NCI-H774 (cell line): Measurements from ENCODE around the gene CHRNB1.

ENCODE experiments used
- DNase-seq: peaks from one replicate; lab custom pipeline; 2025; lab: John Stamatoyannopoulos, UW

Gene CHRNB1

DNA sequence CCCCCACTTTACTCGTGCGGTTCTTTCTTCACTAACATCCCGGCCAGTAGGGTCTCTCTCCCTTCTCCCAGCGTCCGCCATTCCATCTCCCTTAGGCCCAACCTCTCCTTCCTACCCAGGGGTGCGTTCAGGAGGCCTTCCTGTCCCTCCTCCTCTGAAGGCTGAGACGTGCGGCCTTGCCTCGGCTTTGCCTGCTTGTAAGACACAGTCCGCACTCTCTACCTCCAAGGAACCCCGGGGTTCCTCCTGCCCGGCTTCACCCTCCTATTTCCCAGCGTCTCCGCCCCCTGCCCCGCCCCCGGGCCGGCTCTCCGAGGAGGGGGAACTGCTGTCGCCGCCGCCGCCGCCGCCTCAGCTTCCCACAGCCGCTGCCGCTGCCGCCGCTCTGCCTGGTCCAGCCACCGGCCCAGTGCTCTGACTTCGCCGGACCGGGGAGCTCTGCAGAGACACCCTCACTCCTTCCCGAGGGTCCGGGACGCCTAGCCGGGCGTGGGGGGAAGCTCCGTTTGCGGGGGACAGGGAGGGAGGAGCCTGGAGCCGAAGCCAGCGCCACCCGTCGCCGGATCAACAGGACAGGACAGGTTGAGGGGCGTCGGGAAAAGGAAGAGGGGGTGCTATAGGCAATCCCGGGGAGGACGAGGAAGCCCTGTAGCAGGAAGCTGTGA lies 6.8 kb upstream of the CHRNB1 start:
- DNase-seq, result no peak

DNA sequence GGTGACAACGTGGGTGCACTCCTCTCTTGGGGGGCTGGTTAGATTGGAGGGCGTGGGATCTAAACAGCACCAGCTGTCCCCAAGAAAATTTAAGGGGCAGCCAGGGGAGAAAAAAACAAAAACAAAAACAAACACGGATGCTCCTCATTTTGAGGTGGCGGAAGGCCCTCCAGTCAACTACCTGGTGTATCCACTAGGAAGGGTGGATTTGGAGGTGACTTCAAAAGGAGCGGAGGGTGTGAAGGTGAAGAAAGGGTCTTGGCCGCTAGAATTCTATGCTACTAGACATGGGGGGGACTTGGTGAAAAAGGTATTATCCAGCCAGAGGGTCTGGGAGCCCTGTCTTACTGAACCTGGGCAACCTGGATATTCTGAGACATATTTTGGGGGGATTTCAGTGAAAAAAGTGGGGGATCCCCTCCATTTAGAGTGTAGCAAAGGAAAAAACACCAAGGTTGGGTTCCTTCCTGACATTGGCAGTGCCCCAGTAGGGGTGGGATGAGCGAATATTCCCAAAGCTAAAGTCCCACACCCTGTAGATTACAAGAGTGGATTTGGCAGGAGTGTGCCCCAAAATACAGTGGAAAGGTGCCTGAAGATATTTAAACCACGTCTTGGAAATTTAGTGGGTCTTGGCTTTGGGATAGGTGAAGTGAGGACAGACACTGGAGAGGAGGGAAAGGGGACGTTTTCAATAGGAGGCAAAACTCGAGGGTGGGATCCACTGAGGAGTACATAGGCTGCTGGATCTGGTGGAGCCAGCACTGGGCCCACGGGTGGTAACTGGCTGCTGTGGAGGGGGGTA lies 6.0 kb upstream of the CHRNB1 start:
- no peak for DNase-seq

DNA sequence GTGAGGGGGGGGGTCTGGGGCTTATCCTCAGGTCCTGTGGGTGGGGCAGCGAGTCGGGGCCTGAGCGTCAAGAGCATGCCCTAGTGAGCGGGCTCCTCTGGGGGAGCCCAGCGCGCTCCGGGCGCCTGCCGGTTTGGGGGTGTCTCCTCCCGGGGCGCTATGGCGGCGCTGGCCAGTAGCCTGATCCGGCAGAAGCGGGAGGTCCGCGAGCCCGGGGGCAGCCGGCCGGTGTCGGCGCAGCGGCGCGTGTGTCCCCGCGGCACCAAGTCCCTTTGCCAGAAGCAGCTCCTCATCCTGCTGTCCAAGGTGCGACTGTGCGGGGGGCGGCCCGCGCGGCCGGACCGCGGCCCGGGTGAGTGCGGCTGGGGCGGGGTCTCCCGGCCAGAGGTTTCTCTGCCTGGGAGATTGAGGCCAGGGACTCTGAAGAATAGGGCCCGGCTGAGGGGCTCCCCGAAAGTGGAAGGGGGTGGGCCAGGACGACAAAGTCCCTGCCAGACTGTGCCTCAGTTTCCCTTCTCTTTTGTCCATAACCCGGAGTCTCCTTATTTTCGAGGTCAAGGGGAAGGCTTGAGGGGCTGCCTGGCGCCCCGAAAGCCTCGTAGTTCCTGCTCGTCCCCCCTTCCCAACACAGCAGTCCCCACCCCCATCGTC lies 5.3 kb upstream of the CHRNB1 start, which contains the start of gene FGF11:
Gene FGF11, plus strand, starts transcription at position 51 of the 651 bp plus-strand sequence. Its CDS starts 109 bp downstream, at position 160.
- DNase-seq, result no peak

DNA sequence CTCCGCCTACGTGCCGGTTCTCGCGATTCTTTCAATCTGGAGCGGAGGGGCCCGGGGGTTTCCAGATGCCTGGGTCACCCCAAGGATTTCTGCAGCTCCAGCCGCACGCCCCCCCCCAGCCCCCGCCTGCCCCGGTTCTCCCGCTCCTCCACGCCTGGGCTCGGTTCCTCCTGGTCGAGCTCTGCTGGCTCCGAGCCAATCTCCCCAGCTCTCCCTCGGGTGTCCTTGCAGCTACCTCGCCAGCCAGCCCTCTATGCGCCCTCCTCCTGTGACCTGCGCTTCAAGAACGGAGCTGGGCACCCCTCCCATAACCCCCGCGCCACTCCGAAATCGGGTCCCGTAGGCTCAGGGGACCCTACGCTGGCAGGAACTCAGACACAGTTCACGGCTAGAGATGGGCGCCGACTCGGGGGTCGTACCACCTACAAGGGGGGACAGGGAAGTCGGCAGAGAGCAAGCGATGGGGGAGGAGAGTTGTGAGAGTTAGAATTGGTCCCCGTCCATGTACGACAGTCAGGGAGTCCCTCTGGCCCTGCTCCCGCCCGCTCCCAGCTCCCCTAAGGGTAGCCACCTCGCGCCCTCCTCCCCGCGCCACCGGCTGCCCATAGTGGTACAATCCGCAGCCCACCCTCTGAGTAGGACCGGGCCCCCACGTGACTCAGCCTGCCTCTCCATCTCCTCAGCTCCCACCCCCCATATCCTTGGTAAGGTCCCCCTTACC lies 4.6 kb upstream of the CHRNB1 start:
- DNase-seq, result no peak

DNA sequence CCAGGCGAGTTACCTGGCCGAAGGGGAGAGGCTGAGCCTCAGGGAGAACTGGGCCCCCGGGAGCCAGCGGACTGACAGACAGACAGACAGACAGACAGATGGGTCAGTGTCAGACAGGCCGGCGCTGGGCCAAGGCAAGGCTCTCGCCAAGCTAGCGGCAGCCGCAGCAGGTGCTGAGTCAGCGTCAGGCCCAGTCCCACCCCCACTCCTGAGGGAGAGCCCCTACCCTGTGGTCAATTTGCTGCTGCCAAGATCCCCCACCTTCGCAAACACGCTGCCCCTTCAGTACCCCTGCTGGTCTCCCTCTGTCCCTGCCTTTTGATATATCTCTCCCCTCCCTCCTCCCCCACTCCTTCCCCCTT lies 4.0 kb upstream of the CHRNB1 start:
- DNase-seq, result no peak

DNA sequence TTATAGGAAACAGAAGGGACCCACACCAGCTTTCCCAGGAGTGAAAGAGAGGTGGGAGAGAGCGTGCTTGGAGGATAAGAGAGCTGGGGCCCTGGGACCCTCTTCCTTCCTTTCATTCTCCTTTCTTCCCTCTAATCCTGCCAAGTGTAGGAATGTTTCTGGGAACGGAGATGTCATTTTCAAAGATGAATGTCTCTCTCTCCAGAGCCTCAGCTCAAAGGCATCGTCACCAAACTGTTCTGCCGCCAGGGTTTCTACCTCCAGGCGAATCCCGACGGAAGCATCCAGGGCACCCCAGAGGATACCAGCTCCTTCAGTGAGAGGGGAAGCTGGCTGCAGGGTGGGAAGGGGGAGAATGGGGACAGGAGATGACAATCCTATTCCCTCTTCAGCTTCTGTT lies 3.6 kb upstream of the CHRNB1 start:
- no peak for DNase-seq

DNA sequence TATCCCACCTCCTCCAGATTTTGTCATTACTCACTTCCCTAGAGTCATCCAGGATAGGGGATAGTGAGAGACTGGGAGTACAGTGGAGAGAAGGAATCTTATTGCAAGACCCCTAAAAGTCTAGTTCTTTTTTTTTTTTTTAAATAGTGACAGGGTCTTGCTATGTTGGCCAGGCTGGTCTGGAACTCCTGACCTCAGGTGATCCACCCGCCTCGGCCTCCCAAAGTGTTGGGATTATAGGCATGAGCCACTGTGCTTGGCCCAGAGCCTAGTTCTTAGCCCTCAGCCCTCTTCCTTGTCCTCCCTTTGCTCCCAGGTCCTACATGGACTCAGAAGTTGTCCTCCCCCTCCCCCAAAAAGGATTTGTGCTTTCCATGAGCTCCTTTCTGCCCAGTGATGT lies 2.7 kb upstream of the CHRNB1 start:
- no peak for DNase-seq

DNA sequence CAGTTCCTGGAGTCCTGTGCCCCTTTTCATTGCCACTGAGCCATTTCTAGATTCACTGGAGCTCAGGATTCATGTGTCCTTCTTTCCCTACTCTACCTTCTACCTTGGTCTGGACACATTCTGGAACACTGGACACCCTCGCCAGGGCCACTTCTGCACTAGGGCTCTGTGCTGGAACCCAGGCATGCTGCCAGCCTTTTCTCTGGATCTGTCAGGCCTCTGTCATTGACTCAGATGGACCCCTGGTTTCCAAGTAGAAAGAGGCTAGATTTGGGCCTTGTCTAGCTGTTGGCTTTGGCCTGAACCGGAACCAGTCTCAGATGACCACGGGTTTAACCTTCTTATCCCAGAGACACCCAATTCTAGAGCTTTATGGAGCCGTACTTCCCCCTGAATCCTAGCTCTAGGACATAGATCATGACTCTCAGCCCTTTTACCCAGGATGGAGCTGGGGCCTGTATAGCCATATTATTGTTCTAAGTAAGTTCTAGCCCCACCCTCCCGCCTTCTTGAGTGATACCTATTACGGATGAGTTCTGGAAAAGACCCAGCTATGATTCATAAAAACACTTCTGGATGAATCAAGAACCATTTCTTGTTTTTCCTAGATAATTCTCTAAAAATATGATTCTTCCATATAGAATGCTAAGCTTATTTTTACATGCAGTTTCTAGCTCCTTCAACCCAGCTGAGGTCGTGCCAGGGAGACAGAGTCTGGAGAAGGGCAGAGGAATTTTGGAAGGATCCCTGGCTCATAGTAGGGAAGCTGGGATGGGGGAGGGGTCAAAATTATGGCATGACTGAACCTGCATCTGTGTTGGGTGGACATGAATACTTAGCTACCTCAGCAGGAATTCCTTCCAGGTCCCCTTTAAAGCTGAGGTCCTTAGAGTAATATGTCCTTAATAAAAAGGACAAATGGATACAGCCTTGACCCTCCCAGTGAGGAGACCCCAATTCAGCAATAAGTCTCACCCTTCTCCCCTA lies 1.1 kb upstream of the CHRNB1 start:
- no peak for DNase-seq

DNA sequence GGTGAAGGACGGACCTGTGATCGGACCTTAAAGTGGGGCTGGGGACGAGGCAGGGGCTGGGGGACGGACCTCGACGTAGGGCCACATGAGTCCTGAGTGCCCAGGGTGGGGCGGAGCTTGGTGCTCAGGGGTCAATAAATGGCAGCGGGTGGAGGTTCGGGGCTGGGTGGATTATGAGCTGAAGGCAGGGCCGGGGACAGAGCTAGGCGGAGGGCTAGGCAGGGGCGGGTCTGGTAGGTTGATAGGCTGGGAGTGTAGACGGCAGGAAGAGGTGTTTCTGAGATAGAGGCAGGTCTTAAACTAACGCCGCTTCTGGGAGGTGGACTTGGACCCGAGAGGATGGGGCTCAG lies 733 bp downstream of the CHRNB1 start:
- DNase-seq, result peak; percentile 24

DNA sequence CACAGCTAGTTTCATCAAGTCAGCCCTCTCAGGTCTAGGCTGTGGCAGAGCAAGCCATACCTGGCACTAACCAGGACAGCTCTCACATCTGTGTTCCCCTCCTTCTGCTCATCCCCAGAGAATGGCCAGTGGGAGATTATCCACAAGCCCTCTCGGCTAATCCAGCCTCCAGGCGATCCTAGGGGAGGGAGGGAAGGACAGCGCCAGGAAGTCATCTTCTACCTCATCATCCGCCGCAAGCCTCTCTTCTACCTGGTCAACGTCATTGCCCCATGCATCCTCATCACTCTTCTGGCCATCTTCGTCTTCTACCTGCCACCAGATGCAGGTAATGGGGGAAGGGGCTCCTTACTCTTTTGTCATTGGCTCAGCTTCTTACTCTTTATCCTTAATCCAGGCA lies 3.6 kb downstream of the CHRNB1 start:
- no peak for DNase-seq

DNA sequence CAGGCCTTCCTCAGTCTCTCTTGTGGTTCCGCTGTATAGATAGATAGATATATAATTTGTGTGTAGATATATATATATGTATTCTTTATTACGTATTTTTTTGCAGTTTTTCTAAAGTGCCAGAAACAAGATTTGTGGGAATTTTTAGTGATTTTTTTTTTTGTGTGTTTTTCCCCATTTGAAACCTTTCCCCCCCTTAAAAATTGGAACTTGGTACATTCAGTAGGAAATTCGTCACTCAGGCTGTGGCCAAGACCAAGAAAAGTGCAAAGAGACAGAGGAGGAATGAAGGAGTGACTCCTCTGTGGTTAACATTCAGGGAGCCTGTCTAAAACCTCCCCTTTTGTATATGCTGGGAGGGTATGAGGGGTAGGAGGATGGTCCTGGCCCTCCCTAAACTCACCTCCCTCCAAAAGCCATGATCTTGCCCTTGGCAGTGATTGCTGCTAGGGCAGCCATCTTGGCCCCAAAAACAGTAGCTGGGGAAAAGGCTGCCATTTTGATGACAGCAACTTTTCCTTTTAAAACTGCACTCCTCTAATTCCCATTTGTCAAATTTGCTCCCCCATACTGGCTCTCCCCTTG lies 15.2 kb downstream of the CHRNB1 start:
- no peak for DNase-seq

DNA sequence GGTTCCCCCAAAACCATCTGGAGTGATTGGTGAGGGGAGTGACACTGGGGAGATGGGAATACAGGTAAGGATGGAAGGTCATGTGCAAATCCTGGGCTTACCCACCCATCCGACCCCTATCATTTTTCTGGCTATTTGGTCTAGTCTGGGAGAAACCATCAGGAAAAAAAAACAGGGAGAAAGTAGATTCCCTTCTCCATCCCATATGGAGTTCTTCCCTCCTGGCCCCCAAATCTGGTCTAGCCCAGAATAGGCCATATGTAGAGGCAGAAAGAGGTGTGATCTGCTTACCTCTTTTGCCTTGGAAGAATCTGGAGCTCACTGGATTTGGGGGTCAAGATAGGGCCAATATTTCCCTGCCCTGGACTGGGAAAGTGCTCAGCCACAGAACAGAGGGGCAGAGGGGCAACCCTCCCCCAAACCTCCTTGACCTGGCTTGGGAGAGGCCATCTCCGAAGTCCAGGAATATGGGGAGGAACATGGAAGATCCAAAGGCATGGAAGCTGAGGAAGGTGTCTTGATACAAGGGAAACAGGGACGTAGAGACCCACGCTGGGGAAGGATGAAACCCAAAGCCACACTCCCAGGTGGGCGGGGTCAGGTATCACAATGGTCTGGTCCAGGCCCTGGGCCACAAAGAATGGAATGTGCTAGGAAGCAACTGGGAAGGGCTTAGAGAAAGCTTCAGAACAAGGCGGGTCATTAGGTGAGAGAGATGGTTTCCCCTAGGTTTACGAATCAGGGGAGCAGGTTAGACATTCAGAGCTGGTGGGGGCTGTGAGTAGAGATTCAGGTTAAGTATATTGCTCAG lies 16.2 kb downstream of the CHRNB1 start:
- no peak for DNase-seq

DNA sequence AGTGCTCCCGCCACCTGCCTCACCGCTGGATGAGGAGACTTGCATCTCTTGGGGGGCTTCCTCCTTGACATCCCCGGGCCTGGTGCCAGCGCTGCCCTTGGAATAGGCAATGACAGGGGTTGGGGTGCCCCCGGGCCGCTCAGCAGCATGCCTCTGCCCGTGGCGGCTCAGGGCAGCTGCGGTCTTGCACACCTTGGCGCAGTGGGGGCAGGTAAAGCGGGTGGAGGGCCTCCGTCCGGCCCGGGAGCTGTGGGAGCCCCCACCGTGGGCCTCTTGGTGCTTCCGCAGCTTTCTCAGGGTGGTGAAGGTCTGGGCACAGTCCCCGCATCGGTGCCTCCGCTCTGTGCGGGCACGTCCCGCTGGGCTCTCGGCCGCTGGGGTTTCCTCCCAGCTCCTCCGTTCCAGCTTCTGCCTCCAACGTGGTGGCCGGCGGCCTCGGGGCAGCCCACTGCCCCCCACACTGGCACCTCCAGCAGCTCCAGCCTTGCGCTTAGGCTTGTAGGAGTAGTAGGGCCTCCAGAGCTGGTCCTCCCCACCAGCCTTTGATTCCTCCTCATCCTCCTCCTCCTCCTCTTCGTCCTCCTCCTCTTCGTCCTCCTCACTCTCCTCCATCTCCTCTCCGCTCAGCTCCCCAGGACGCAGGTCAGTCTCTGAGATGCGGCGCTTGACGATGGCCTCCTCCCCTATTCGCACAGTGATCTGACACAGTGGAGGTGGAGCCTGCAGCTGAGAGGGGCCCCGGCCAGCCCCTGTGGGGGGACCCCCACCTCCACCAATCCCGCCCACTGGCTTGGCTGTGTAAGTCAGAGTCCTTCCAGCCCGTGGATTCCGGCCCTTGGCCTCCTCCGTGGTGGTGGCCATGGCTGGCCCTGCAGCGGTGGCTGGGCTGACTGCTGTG lies 17.9 kb downstream of the CHRNB1 start:
- no peak for DNase-seq

DNA sequence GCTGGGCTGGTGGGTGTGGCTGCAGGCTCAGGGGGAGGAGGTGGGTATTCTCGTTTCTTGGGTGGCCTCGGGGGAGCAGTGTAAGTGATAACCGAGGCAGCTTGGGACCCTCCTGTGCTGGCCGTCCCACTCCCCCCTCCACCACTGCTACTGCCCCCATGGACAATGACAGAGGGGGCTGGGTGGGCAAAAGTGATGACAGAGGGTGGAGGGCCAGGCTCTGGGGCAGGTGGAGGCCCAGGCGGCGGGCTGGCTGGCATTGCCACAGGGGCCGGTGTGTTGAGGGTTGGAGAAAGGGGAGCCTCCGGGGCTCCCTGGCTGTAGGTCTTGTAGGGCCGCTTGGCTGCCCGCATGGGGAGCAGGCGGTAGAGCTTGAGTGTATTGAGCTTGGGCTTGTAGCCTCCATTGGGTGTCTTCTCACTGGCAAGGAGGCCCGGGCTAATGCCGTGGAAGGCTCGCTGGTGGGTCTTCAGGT lies 18.5 kb downstream of the CHRNB1 start:
- DNase-seq, result no peak

DNA sequence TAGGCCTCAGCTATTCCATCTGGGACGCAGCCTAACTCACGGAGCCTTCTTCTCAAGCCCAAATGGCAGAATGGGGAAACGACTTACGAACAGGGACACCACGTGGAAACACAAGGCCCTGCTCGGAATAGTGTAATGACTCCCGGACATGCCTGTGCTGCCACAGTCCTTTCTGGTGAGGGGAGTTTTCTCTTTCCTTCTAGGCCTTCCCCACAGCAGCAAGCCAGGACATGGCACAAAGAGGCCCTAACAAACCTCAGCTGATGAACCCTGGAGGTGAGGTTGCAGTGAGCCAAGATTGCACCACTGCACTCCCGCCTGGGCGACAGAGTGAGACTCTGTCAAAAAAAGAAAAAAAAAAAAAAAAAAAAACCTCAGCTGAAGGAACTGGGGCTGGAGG lies 19.2 kb downstream of the CHRNB1 start:
- DNase-seq, result no peak

DNA sequence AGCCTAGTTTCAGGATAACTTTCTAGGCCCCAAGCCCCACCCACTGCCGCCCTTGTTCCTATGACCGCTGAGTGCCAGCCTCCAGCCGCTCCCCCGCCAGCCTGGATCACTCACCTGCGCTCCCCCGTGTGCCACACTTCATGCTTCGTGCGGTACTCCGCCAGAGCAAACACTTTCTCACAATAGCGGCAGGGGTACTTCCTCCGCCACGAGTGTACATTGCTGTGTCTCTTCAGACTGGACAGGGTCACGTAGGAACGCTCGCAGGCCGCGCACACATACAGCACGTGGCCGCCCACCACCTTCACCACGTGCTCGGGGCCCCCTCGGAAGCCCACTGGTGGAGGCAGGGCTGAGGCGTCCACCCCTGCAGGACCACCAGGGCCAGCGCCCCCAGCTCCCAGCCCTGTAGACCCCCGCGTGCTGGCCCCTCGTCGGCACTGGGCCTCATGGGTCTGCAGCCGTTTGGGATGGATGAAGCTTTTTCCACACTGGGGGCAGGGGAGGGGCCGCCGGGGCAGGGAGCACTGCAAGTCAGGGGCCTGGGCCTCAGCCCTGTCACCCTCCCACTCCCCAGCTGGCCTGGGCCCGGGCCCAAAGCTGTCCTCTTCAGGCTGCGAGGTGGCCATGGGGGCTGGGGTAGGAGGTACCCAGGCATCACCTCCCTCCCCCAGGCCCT lies 20.9 kb downstream of the CHRNB1 start:
- no peak for DNase-seq

DNA sequence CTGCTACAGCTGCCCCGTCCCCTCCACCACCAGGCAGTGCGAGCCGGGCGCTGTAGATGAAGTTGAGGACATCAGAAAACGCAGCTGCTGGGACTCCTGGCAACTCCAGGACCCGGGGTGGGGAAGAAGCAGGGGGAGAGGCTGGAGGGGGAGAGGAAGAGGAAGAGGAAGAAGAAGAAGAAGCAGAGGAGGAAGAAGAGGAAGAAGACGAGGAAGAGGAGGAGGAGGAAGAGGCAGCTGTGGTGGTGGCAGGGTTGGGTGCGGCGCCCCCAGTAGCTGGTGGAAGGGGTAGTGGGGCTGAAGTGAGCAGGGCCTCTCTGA lies 21.4 kb downstream of the CHRNB1 start:
- no peak for DNase-seq

DNA sequence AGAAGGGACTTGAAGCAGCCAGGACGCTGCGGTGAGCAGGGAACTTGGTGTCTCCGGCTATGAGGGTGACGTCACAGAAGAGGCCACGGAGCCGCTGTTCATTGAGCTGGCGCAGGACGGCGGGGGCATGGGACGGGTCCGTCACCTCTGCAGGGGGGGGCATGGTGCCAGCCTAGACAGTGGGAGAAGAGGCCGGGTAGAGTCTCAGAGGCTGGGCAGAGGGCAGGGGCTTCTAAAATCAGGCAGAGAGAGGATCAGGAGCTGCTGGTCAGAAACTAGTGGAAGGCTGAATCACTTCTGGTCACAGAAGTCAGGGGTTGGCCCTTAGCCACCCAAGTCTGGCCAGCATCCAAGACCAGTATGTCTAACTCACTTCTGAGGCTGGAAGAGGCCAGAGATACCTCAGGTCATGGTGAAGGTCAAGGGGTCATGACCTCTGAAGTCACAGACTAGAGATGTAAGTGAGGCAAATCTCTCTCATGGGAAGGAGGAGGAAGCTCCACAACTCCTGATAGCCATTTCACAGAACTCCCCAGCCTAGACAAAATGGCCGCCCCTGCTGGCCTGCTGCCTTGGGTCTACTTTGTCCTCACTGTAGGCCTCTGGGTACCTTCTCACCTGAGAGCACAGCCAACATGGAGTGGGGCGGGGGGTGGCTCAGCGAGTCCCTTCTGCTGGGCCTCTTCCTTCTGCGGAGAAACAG lies 21.9 kb downstream of the CHRNB1 start:
- no peak for DNase-seq
